ENCODE measurements around the gene BMP8B. TPM values are rescaled to one million over a fixed set of nuclear protein-coding genes. Genes with fewer than 3 reads are reported as not detected.

The BMP8B gene
- total RNA-seq, 1 experiment from 2014 or later = 0.42 TPM

DNA sequence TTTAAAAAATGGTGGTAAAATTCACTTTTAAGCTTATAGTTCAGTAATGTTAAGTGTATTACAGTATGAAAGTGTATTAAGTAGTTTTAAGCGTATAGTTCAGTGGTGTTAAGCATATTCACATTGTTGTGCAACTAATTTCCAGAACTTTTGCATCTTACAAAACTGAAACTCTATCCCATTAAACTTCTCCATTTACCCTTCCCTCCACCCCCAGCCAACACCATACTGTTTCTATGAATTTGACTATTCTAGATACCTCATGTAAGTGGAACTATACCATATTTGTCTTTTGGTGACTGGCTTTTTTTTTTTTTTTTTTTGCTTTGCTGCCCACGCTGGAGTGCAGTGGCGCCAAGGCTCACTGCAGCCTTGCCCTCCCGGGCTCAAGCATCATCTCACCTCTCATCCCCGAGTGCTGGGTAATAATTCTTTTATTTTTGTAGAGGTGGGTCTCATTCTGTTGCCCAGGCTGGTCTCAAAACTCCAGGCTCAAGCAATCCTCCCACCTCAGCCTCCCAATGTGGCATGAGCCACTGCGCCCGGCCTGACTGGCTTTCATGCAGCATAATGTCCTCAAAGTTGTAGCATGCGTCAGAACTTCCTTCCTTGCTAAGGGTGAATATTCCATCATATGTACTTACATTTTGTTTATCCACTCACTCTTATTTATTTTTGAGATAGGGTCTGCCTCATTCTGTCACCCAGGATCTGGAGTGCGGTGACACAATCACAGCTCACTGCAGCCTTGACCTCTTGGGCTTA, 45.1 kb upstream of the BMP8B start:
- Histone ChIP-seq H4K5ac (ENCODE audit: insufficient read length, low read depth, low read length) (no peak overlapping the region), H2AFZ (ENCODE audit: low read length) (no peak overlapping the region), H3K4me1 (ENCODE audit: insufficient read depth, low read length) (no peaks in the 10 kb centered on the region), H3K9me3 (ENCODE audit: control insufficient read depth, low read depth, low read length) (no peaks in the 10 kb centered on the region), H4K91ac (ENCODE audit: insufficient read length, low read depth, low read length) (no peak overlapping the region), H4K20me1 (ENCODE audit: control insufficient read depth, insufficient read depth, insufficient read length) (no peaks in the 10 kb centered on the region), H2BK120ac (ENCODE audit: low read depth, low read length, poor library complexity, severe bottlenecking) (no peak overlapping the region), H3K56ac (ENCODE audit: insufficient read length, low read depth, low read length) (no peak overlapping the region), H2BK5ac (ENCODE audit: insufficient read length, low read length) (no peak overlapping the region), H3K79me2 (ENCODE audit: insufficient read depth, low read length) (no peaks in the 10 kb centered on the region), H3K4ac (ENCODE audit: low read depth, low read length) (no peak overlapping the region), H3K14ac (ENCODE audit: insufficient read depth, low read length) (no peak overlapping the region), H3K4me2 (ENCODE audit: insufficient read depth, insufficient read length, low read length) (no peak overlapping the region), H4K8ac (replicated peaks; ENCODE audit: insufficient read length, low read depth, low read length) (no peak overlapping the region), H3K79me1 (ENCODE audit: insufficient read depth, low read depth, low read length, poor library complexity, severe bottlenecking) (no peaks in the 10 kb centered on the region), H3K9ac (ENCODE audit: extremely low read depth, insufficient read length, low read length) (no peak overlapping the region), H2BK15ac (ENCODE audit: low read depth, low read length) (no peak overlapping the region), H2BK12ac (ENCODE audit: insufficient read length, low read depth, low read length) (no peak overlapping the region), H2BK20ac (ENCODE audit: low read depth, low read length, poor library complexity, severe bottlenecking) (no peak overlapping the region), H3K27ac (ENCODE audit: insufficient read length, low read depth, low read length) (no peak overlapping the region), H2AK5ac (ENCODE audit: insufficient read length, low read length) (no peak overlapping the region), H3T11ph (ENCODE audit: low read length) (no peak overlapping the region), H3K18ac (ENCODE audit: insufficient read length, low read depth, low read length) (no peak overlapping the region), H3K27me3 (ENCODE audit: insufficient read depth, low read length) (no peaks in the 10 kb centered on the region), H3K23me2 (ENCODE audit: insufficient read length, low read depth, low read length, poor library complexity, severe bottlenecking) (no peaks in the 10 kb centered on the region), H3K23ac (ENCODE audit: insufficient read length, low read depth, low read length) (no peak overlapping the region)
- Mint-ChIP-seq H3K4me1 (peaks cover 6 to 10% of the 10 kb centered on the region in 2 experiments; a peak in 3 of 4 replicates), H3K27me3 (ENCODE audit: low read depth) (peaks cover 9% of the 10 kb centered on the region), H3K4me3 (no peak overlapping the region), H3K27ac (no peak overlapping the region), H3K9me3 (no peaks in the 10 kb centered on the region), H3K36me3 (ENCODE audit: insufficient read depth in 1 of 3, low read depth in 3 of 3) (peaks cover 0 to 9% (median 2%) of the 10 kb centered on the region in 3 experiments; a peak in 2 of 7 replicates)
- TF ChIP-seq, protein P1, sequence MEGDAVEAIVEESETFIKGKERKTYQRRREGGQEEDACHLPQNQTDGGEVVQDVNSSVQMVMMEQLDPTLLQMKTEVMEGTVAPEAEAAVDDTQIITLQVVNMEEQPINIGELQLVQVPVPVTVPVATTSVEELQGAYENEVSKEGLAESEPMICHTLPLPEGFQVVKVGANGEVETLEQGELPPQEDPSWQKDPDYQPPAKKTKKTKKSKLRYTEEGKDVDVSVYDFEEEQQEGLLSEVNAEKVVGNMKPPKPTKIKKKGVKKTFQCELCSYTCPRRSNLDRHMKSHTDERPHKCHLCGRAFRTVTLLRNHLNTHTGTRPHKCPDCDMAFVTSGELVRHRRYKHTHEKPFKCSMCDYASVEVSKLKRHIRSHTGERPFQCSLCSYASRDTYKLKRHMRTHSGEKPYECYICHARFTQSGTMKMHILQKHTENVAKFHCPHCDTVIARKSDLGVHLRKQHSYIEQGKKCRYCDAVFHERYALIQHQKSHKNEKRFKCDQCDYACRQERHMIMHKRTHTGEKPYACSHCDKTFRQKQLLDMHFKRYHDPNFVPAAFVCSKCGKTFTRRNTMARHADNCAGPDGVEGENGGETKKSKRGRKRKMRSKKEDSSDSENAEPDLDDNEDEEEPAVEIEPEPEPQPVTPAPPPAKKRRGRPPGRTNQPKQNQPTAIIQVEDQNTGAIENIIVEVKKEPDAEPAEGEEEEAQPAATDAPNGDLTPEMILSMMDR (conservative IDR thresholded peaks at IDR 0.05) = no peak
- DNase-seq = no peak
- WGBS (ENCODE audit: extremely low coverage, insufficient read length, low lambda C conversion rate) = no CpG with 5 or more reads among the region's 9 CpGs

All from H9 (cell line).